Tibial nerve (tissue), 3 donors: ENCODE data around the gene MDFIC2.

Source experiments
- CTCF ChIP-seq, 5 experiments: fragments of 200-600 bp in 3 of 5; fragments of 450-650 bp in 2 of 5; sonication (generic) in 3 of 5; IDR thresholded peaks; one replicate each; pipeline ENCODE4 v1.5.1; 2016 to 2019; ENCODE audit warnings: antibody characterized with exemption in 5 of 5, mild to moderate bottlenecking in 3 of 5, moderate library complexity in 2 of 5
- POLR2A ChIP-seq, 2 donors: fragments of 450-650 bp; IDR thresholded peaks; one replicate each; pipeline ENCODE4 v1.6.1; 2017; ENCODE audit warnings: antibody characterized with exemption in 2 of 2, mild to moderate bottlenecking in 2 of 2, moderate library complexity in 2 of 2

- TF ChIP-seq CTCF (IDR thresholded peaks at IDR 0.05) (no peak), POLR2A (IDR thresholded peaks at IDR 0.05) (no peak)
Observed at GRCh38 chr3:70242297-70242882, 70.0 kb downstream of the MDFIC2 start.
